Measurements from ENCODE around the gene ACTL8. TPM values are rescaled to one million over a fixed set of nuclear protein-coding genes. Genes with fewer than 3 reads are reported as not detected.

The ACTL8 gene
- total RNA-seq, 1 experiment from 2014 or later, result not detected

GRCh38 chr1:17833661-17834501 is 78.7 kb downstream of the ACTL8 start:
- TF ChIP-seq SIN3A (IDR thresholded peaks at IDR 0.05; ENCODE audit: borderline replicate concordance, insufficient read depth, low read depth, low read length) (no peak), TCF7L2 (IDR thresholded peaks at IDR 0.05; ENCODE audit: low read depth, low read length) (no peak), POLR2AphosphoS5 (IDR thresholded peaks at IDR 0.05; ENCODE audit: low read depth, low read length) (no peak), REST (IDR thresholded peaks at IDR 0.05; ENCODE audit: insufficient read depth in 1 of 2, low read depth in 2 of 2, low read length in 1 of 2) (no peak), CTCF (IDR thresholded peaks at IDR 0.05) (no peak)
- in situ Hi-C loops (cut with HindIII; ENCODE audit: low pct_unique_long_range_greater_than_20kb, low sequenced_read_pairs) (no loop called here), intact Hi-C loops (cut with micrococcal nuclease; ENCODE audit: unreplicated experiment) (no loop called here)
- ChIA-PET POLR2A (no interaction called here), CTCF (no interaction called here)
- no peaks in the 10 kb centered on the region for H3K4me1 ChIP-seq (ENCODE audit: control insufficient read depth, insufficient read depth, low read length)
- ATAC-seq (no peak), DNase-seq (ENCODE audit: low read depth, low spot score) (no peak)
- no peak overlapping the region for H3K4me3 ChIP-seq (ENCODE audit: low read depth in 2 of 2, low read length in 2 of 2)
- no peaks in the 10 kb centered on the region for H3K9me3 ChIP-seq (ENCODE audit: control insufficient read depth, insufficient read depth, low read depth, low read length)
- H3K27ac ChIP-seq (ENCODE audit: low read length), result no peak overlapping the region
- H3K27me3 ChIP-seq (ENCODE audit: control insufficient read depth, insufficient read depth, low read length), result peaks cover 5% of the 10 kb centered on the region; the same call in 1 of the 2 replicates
- BruUV-seq (replicated peaks), result no TSS peak
- H3K36me3 ChIP-seq (ENCODE audit: control insufficient read depth, insufficient read depth, low read length), result no peaks in the 10 kb centered on the region

- BruUV-seq (replicated peaks), result no TSS peak
- no peak overlapping the region for H3K27ac ChIP-seq (ENCODE audit: low read length)
- POLR2A ChIA-PET, result no interaction called here
- TF ChIP-seq SIN3A (IDR thresholded peaks at IDR 0.05; ENCODE audit: borderline replicate concordance, insufficient read depth, low read depth, low read length) (no peak), POLR2AphosphoS5 (IDR thresholded peaks at IDR 0.05; ENCODE audit: low read depth, low read length) (no peak), TCF7L2 (IDR thresholded peaks at IDR 0.05; ENCODE audit: low read depth, low read length) (no peak), REST (IDR thresholded peaks at IDR 0.05; ENCODE audit: insufficient read depth in 1 of 2, low read depth in 2 of 2, low read length in 1 of 2) (no peak), CTCF (IDR thresholded peaks at IDR 0.05) (no peak)
- no peaks in the 10 kb centered on the region for H3K4me1 ChIP-seq (ENCODE audit: control insufficient read depth, insufficient read depth, low read length)
- CTCF ChIA-PET, result no interaction called here
- no peaks in the 10 kb centered on the region for H3K36me3 ChIP-seq (ENCODE audit: control insufficient read depth, insufficient read depth, low read length)
- in situ Hi-C loops (cut with HindIII; ENCODE audit: low pct_unique_long_range_greater_than_20kb, low sequenced_read_pairs) (no loop called here), intact Hi-C loops (cut with micrococcal nuclease; ENCODE audit: unreplicated experiment) (no loop called here)
- ATAC-seq (no peak), DNase-seq (ENCODE audit: low read depth, low spot score) (no peak)
- H3K27me3 ChIP-seq (ENCODE audit: control insufficient read depth, insufficient read depth, low read length), result peaks cover 5% of the 10 kb centered on the region; the same call in 1 of the 2 replicates
- H3K9me3 ChIP-seq (ENCODE audit: control insufficient read depth, insufficient read depth, low read depth, low read length), result no peaks in the 10 kb centered on the region
- no peak overlapping the region for H3K4me3 ChIP-seq (ENCODE audit: low read depth in 2 of 2, low read length in 2 of 2)
Observed at GRCh38 chr1:17834561-17835100, 79.5 kb downstream of the ACTL8 start.

Data from Panc1 (cell line).